ENCODE results near the gene MED22.
"Not testable (repeated sequence)": the region's sequence is repeated elsewhere in the genome, so short reads cannot be mapped to it uniquely, and the experiment has no call there.

Gene MED22

DNA sequence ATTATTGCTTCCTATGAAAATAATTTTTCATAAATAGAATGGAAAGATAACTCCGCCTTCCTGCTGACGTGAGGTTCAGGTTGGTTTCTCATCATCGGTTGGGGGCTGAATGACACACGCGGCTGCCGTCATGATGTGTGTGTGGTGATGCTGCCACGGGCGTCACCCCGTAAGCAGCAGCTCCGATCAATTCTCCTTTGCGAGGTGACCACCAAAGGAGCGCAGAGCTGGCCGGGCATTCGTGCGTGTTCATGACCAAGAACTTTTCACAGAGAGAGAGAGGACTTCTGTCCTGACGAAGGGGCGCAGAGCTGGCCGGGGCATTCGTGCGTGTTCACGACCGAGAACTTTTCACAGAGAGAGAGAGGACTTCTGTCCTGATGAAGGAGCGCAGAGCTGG, 42.2 kb downstream of the MED22 start:
- Mint-ChIP-seq H3K9me3 (peaks cover 0 to 6% of the 10 kb centered on the region in 2 donors), H3K4me1 (no peaks in the 10 kb centered on the region), H3K36me3 (no peaks in the 10 kb centered on the region), H3K4me3 (no peak overlapping the region), H3K27ac (no peak overlapping the region), H3K27me3 (peaks cover 27 to 41% of the 10 kb centered on the region in 2 donors)
- DNase-seq, result no peak
- ATAC-seq (replicated peaks), result no peak

DNA sequence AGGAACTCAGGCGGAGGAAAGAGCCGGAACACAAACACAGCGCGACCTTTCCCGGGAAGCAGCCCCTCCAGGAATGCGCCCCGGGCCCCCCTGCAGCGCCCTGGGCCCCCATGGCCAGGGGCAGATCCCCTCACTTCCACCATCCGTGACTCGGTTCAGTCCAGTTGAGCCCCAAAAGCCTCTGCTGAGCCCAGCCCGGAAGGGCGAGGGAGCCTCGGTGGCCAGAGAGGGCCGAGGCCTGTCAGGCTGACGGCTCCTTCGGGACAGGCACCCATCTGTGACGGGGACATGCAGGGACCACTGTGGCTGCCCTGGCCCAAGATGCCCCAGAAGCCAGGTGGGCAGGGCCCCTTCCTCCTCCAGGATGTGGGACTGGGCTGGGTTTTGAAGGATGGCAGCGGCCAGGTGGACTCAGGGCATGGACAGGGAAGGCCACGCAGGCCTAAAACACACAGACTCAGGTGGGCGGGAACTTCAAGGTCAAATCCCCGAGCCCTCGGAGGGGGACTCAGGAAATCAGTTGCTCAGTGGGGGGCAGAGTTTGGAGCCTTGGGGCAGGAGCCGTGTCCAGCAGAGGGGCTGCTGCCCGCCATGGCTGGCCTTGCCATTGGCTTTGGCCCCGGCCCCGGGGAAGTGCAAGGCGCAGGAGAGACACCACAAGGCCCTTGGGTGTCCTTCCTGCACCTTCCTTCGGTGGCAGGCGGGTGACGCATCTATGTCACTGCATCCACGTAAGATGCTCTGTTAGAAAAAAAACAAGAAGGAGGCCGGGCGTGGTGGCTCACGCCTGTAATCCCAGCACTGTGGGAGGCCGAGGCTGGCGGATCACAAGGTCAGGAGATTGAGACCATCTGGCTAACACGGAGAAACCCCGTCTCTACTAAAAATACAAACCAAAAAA, 43.2 kb downstream of the MED22 start:
- no peak for ATAC-seq (replicated peaks)
- Mint-ChIP-seq H3K36me3 (no peaks in the 10 kb centered on the region), H3K27ac (no peak overlapping the region), H3K4me3 (no peak overlapping the region), H3K27me3 (peaks cover 25 to 37% of the 10 kb centered on the region in 2 donors), H3K9me3 (peaks cover 0 to 4% of the 10 kb centered on the region in 2 donors), H3K4me1 (no peaks in the 10 kb centered on the region)
- DNase-seq, result no peak

DNA sequence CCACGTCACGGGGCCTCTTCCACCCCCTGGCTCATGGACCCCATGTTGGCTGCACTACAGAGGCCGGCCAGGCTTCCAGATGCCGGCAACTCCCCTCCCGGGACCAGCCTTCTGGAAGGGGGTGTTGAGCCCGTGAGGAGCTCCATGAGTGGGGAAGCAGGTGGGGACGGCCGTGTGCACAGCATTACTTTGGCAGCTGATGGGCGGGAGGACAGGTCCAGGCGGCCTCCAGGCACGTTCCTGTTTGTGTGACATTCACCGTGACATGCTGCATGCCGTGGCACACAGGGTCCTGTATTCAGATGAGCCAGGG, 43.8 kb downstream of the MED22 start:
- no peak overlapping the region for H3K4me3 Mint-ChIP-seq
- ATAC-seq (replicated peaks) (no peak), DNase-seq (no peak)
- no peak overlapping the region for H3K27ac Mint-ChIP-seq
- no peaks in the 10 kb centered on the region for H3K9me3 Mint-ChIP-seq
- peaks cover 24 to 36% of the 10 kb centered on the region in 2 donors for H3K27me3 Mint-ChIP-seq
- no peaks in the 10 kb centered on the region for H3K4me1 Mint-ChIP-seq
- H3K36me3 Mint-ChIP-seq, result no peaks in the 10 kb centered on the region

DNA sequence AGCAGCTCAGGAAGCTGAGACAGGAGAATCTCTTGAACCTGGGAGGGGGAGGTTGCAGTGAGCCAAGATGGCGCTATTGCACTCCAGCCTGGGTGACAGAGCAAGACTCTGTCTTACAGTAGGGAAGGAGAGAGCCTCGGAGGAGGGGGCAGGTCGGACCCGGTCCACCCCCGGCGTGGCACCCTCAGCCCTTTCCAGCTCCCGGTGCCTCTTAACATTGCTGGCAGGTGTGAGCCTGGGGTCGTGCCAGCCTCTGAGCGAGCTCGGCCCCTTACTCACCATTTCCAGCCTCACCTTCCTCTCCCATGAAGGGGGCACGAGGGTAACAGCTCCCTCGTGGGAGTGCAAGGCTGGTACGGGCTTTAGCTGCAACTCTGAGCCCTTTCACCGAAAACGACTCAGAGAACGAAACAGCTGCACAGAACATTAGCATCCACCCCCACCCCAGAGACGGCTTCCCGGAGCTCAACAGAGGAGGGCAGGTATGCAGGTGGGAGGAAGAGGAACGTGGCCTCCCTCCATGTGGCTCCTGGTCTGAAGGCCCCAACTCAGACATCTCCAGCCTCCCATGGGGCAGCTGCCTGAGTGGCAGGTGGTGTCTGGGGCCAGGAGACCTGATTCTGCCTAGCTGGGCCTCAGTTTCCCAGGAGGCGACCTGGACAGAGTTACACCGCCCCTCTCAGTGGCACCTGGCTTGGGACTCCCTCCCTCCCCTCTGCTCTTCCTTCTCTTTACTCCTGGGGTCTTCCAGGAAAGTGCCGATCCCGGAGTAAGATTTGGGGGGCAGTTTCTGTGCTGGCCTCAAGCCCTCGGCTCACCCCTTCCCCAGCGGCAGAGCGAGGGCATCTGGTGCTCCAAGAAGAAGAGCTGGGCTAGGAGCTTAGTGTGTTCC, 44.4 kb downstream of the MED22 start:
- H3K4me3 Mint-ChIP-seq, result no peak overlapping the region
- ATAC-seq (replicated peaks), result no peak
- no peaks in the 10 kb centered on the region for H3K4me1 Mint-ChIP-seq
- no peaks in the 10 kb centered on the region for H3K9me3 Mint-ChIP-seq
- no peaks in the 10 kb centered on the region for H3K36me3 Mint-ChIP-seq
- no peak overlapping the region for H3K27ac Mint-ChIP-seq
- DNase-seq, result no peak
- peaks cover 21 to 34% of the 10 kb centered on the region in 2 donors for H3K27me3 Mint-ChIP-seq

DNA sequence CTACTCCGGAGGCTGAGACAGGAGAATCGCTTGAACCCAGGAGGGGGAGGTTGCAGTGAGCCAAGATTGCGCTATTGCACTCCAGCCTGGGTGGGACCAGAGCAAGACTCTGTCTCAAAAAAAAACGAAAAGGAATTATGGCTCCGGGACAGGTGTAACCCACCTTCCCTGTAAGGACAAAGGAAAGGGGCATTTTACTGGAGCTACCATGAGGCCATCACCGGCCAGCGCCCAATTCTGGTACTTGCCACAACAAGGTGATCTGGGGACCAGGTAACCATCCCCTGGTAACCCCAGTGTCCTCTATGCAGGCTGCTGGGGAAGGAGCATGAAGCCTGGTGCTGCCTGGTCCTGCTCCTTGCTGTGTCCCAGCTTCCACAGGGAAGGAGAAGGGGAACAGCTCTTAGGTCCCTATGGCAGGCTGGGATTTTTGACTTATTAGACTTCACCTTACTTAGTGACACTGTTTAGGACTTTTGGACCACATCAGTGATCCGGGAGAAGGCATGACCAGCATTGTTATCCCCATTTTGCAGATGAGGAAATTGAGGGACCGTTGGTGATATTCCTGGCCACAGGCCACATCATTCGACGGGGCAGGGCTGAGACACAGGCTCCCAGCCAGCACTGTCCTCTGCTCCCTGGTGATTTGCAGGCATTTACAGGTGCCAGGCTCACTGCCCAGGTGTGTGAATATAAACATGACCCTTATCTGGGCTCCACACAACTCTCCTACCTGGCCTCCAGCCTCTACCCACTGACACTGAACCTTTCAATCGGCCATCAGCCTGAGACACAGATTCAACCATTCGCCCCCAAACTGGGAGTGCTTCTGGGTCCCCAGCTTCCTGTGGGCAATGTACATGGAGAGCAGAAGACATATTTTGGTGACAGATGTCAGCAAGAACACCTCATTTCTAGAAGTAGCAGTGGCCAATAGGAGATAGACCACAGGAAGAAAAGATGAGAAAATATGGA, 46.4 kb downstream of the MED22 start:
- ATAC-seq (replicated peaks), result no peak
- Mint-ChIP-seq H3K27me3 (peaks cover 20 to 39% of the 10 kb centered on the region in 2 donors), H3K9me3 (no peaks in the 10 kb centered on the region), H3K36me3 (no peaks in the 10 kb centered on the region), H3K27ac (no peak overlapping the region), H3K4me3 (no peak overlapping the region), H3K4me1 (no peaks in the 10 kb centered on the region)
- no peak for DNase-seq

DNA sequence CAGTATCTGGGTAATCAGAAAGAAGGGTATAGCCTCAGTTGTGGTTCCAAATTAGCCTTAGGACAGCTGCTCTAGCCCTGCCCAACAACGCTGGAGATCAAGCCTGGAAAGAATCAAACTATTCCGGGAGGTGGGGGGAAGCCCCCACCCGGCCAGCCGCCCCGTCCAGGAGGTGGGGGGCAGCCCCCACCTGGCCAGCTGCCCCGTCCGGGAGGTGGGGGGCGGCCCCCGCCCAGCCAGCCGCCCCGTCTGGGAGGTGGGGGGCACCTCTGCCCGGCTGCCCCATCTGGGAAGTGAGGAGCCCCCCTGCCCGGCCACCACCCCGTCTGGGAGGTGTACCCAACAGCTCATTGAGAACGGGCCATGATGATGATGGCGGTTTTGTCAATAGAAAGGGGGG, 47.9 kb downstream of the MED22 start:
- DNase-seq; H3K4me1 Mint-ChIP-seq; H3K4me3 Mint-ChIP-seq; H3K9me3 Mint-ChIP-seq; ATAC-seq (replicated peaks); H3K36me3 Mint-ChIP-seq; H3K27ac Mint-ChIP-seq: not testable (repeated sequence)
- peaks cover 20 to 29% of the 10 kb centered on the region in 2 donors for H3K27me3 Mint-ChIP-seq

DNA sequence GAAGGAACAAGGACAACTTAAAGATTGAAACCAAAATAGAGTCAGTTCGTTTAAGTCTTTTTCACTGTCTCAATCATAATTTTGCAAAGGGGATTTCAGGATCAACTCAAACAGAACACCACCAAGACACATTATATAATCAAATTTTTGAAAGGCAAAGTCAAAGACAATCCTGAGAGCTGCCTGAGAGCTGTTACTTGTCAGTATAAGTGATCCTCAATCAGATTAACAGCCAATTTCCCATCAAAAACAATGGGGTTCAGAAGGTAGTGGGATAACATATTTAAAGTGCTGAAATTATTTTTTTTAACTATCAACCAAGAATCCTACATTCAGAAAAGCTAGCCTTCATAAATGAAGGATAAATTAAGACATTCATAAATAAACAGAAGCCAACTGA, 53.7 kb downstream of the MED22 start:
- Mint-ChIP-seq H3K9me3 (peaks cover 10 to 28% of the 10 kb centered on the region in 2 donors), H3K27me3 (peaks cover 27 to 60% of the 10 kb centered on the region in 2 donors)

DNA sequence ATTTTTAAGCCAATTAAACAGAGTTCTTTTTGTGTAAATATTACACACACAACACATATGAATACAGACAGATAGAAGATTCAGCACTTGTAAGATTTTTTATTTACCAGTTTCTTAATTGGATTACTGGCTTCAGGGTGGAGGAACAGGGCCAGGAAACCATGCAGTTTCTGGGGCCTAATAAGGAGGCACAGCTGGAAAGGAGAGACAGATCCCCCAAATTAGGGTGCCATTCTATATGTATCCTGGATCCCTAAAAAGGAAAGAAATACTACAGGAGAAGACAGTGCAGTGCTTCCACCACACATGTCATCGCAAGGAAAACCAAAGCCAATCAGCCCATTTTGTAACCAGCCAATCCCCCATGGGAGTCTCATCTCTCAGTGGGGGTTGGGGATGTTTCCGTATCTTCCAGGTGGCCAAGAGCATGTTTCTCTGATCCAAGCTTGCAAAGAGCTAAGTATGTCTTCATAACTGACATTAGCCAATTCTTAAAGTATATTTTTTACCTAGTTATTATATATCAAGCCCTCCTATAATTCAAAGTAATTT, 57.1 kb downstream of the MED22 start:
- Mint-ChIP-seq H3K27ac (no peak overlapping the region), H3K36me3 (peaks cover 0 to 7% of the 10 kb centered on the region in 2 donors), H3K27me3 (peaks cover 17 to 41% of the 10 kb centered on the region in 2 donors), H3K9me3 (peaks cover 11 to 28% of the 10 kb centered on the region in 2 donors), H3K4me3 (no peak overlapping the region), H3K4me1 (no peaks in the 10 kb centered on the region)
- ATAC-seq (replicated peaks) (no peak), DNase-seq (no peak)

More for the DNA sequence above, 53.7 kb downstream of the MED22 start:
- DNase-seq (no peak), ATAC-seq (replicated peaks) (no peak)
- no peak overlapping the region for H3K27ac Mint-ChIP-seq
- no peak overlapping the region for H3K4me3 Mint-ChIP-seq
- H3K4me1 Mint-ChIP-seq, result no peaks in the 10 kb centered on the region
- H3K36me3 Mint-ChIP-seq, result peaks cover 0 to 7% of the 10 kb centered on the region in 2 donors
